ENCODE results near the gene PITRM1.

PITRM1 gene

DNA sequence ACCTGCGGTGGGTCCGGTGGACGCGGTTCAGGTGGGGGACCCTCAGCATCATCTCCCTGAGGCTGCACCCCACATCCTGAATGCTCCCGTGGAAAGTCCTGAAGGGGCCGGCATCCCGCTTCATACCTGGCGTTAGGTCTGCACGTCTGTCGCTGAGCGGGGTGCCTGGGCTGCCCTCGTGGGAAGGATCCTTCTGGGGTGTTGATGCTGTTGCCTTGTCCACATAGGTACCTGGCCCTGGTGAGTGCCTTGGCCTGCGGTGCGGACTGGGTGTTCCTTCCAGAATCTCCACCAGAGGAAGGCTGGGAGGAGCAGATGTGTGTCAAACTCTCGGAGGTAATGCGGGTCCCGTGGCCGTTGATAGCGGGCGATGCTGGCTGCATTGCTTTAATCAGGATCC is 67.4 kb downstream of the PITRM1 start:
- DNase-seq (ENCODE audit: low spot score) = no peak
- TF ChIP-seq, protein P1, sequence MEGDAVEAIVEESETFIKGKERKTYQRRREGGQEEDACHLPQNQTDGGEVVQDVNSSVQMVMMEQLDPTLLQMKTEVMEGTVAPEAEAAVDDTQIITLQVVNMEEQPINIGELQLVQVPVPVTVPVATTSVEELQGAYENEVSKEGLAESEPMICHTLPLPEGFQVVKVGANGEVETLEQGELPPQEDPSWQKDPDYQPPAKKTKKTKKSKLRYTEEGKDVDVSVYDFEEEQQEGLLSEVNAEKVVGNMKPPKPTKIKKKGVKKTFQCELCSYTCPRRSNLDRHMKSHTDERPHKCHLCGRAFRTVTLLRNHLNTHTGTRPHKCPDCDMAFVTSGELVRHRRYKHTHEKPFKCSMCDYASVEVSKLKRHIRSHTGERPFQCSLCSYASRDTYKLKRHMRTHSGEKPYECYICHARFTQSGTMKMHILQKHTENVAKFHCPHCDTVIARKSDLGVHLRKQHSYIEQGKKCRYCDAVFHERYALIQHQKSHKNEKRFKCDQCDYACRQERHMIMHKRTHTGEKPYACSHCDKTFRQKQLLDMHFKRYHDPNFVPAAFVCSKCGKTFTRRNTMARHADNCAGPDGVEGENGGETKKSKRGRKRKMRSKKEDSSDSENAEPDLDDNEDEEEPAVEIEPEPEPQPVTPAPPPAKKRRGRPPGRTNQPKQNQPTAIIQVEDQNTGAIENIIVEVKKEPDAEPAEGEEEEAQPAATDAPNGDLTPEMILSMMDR (IDR thresholded peaks at IDR 0.05; ENCODE audit: extremely low read depth, missing control alignments) = no peak

DNA sequence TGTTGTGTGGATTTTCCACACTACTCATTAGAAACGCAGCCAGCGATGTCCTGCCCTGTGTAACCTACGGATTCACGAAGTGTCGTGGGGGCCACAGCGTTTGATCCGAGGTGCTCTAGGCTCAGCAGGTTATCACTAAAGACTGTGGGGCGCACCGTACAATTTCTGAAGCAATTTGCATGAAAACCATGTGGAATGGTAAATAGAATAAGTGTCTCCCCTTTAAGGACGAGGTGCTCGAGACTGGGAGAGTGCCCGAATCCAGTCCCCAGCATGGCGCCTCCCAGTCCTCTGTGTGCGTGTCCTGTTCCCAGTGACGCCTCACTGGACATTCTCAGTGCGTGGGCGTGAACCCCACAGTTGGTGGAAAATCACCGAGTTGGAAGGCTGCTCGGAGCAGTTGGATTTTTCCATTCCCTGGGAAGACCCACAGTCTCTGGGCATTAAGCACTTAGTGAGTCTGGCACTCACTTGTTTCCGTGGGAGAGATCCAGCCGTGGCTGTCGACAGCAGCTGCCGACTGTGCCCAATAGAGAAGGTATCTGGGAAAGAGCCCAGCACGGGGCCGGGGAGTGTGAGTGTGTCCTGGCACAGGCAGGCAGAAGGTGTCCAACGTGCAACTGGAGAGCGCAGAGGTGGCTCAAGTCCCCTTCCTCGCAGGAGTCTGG is 68.2 kb downstream of the PITRM1 start:
- DNase-seq (ENCODE audit: low spot score) = no peak
- TF ChIP-seq, protein P1 (IDR thresholded peaks at IDR 0.05; ENCODE audit: extremely low read depth, missing control alignments) = no peak

DNA sequence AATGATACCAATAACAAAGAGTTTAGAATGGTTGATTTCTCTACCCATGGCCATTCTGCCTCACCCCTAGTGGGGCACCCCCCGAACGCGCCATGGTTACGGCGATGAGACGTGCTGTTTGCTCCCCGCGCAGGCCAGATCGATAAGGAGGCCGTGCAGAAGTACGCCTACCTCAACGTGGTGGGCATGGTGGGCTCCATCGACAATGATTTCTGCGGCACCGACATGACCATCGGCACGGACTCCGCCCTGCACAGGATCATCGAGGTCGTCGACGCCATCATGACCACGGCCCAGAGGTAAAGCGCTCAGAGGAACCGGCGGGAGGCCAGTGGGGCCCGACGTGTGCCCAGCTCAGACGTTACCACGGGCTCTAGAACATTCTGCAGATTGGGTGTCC is 68.9 kb downstream of the PITRM1 start:
- no peak for DNase-seq (ENCODE audit: low spot score)
- TF ChIP-seq, protein P1 (IDR thresholded peaks at IDR 0.05; ENCODE audit: extremely low read depth, missing control alignments) = no peak

DNA sequence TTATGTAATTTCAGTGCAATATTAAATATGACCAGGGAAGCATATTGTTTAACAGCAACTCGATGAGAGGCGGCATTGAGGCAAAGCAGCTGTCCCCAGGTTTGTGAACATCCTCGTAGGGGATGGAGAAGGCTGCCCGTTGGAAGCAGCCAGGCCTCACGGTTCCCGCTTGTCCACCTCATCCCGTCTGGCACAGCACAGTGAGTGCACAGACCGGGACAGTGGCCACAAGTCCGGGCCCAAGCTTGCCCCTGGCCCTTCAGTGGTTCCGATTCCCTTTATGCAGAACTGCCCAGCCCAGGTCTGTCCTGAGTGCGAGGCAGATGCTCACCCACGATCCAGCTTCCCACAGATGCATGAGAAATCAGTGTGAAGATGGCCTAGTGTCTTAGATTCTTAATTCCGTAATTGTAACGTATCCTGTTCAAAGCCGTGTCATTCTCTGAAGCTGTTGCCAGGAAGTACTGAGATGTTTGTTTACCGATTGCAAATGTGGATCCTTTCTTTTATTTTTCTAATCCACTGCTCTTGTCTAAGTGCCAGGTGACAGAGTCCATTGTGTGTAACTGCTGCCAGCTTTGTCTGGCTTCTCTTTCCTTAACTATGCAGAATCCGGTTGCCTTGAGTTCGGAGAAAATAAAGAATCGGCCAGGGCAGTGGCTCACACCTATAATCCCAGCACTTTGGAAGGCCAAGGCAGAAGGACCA is 69.7 kb downstream of the PITRM1 start:
- DNase-seq (ENCODE audit: low spot score) = no peak
- TF ChIP-seq, protein P1 (IDR thresholded peaks at IDR 0.05; ENCODE audit: extremely low read depth, missing control alignments) = no peak

DNA sequence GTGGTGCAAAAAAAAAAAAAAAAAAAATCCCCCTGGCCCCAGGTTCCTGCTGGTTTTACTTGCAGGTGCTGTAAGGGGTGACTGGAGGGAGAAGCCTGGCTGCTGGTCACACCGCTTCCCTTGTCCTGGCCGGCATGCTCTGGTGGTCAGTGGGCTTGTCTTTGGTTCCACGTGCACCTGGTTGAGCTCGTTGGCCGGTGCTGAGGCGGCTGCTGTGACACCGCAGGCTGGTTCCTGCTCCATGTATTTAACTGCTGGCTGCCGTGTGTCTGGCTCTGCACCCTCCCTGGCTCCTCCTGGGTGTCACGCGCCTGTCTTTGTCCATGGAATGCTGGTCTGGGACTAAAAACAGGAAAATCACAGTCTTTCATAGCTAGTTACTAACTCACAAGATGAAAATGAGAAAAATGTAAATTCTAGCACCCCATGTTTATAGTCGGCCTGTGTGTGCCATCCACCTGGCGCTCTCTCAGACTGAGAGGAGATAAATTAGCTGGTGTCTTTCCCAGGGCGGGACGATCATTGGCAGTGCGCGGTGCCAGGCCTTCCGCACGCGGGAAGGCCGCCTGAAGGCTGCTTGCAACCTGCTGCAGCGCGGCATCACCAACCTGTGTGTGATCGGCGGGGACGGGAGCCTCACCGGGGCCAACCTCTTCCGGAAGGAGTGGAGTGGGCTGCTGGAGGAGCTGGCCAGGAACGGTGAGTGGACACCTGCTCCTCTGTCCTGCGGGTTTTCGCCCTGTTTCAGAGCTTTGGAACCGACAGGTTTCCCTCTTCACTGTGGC is 71.5 kb downstream of the PITRM1 start:
- TF ChIP-seq, protein P1 (IDR thresholded peaks at IDR 0.05; ENCODE audit: extremely low read depth, missing control alignments) = no peak
- no peak for DNase-seq (ENCODE audit: low spot score)

DNA sequence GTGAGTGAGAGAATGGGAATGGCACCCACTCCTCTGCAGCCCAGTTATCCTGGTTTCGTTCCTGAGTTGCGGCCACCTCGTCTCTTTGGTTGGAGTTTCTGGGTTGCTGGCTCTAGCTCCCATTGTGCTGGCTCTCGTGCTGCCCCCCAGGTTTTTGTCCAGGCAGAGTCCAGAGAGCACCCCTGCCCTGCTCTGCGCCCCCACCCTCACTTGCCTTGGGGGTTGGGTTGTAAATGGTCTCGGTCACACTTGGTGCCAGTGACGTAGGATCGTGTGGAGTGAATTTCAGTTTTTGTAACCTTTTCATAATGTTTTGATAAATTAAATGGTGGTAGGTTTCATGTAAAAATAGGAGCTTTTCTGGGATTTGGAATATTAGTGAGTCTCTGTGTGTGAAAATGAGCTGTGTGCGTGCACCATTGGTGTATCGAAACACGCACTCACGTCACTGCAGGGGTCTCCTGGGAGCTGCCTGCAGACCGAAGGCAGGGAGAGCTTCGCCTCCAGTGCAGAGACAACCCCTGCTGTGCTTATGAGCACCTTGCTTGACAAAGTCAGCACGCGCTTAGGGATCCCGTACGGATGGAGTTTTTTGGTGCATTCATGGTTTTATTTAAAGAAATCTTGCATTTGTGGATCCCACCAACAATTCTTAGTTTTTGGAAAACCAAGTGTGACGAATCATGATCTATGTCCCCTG is 72.3 kb downstream of the PITRM1 start:
- DNase-seq (ENCODE audit: low spot score) = no peak
- TF ChIP-seq, protein P1 (IDR thresholded peaks at IDR 0.05; ENCODE audit: extremely low read depth, missing control alignments) = no peak
